Mesangial cell (primary cell): Measurements from ENCODE around the gene SEMA6D. TPM values are rescaled to one million over a fixed set of nuclear protein-coding genes. Genes with fewer than 3 reads are reported as not detected.

Experiments
- total RNA-seq: library from RNA; depleted of rRNA; stranded (reverse); fragments of >200 nt; gene quantifications from 2 replicates; pipeline ENCODE4 v1.2.3, GENCODE V29; 2015

Gene SEMA6D, protein sequence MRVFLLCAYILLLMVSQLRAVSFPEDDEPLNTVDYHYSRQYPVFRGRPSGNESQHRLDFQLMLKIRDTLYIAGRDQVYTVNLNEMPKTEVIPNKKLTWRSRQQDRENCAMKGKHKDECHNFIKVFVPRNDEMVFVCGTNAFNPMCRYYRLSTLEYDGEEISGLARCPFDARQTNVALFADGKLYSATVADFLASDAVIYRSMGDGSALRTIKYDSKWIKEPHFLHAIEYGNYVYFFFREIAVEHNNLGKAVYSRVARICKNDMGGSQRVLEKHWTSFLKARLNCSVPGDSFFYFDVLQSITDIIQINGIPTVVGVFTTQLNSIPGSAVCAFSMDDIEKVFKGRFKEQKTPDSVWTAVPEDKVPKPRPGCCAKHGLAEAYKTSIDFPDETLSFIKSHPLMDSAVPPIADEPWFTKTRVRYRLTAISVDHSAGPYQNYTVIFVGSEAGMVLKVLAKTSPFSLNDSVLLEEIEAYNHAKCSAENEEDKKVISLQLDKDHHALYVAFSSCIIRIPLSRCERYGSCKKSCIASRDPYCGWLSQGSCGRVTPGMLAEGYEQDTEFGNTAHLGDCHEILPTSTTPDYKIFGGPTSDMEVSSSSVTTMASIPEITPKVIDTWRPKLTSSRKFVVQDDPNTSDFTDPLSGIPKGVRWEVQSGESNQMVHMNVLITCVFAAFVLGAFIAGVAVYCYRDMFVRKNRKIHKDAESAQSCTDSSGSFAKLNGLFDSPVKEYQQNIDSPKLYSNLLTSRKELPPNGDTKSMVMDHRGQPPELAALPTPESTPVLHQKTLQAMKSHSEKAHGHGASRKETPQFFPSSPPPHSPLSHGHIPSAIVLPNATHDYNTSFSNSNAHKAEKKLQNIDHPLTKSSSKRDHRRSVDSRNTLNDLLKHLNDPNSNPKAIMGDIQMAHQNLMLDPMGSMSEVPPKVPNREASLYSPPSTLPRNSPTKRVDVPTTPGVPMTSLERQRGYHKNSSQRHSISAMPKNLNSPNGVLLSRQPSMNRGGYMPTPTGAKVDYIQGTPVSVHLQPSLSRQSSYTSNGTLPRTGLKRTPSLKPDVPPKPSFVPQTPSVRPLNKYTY
- 0.49 and 2.9 TPM in 2 replicates for total RNA-seq

GRCh38 chr15:47717036-47717612, at the start of gene SEMA6D:
TSS of gene SEMA6D (plus strand) at chr15:47717505. CDS start at chr15:47759799, 42,294 bp downstream.

